Endothelial cell (in vitro differentiated cells): ENCODE results near the gene NUDT9. TPM values are rescaled to one million over a fixed set of nuclear protein-coding genes. Genes with fewer than 3 reads are reported as not detected.
"Not testable (repeated sequence)": the region's sequence is repeated elsewhere in the genome, so short reads cannot be mapped to it uniquely, and the experiment has no call there.

Experiments used
- DNase-seq: peaks from one replicate; pipeline ENCODE4 v3.0.0; 2021; ENCODE audit warnings: low spot score
- H3K27ac Mint-ChIP-seq: one replicate; pipeline ENCODE4 v1.8.0; 2021; ENCODE audit warnings: mixed read lengths, inconsistent platforms; ENCODE audit not compliant: unreplicated experiment
- H3K27me3 Mint-ChIP-seq: one replicate; pipeline ENCODE4 v1.8.0; 2021; ENCODE audit warnings: mild to moderate bottlenecking, moderate library complexity, mixed read lengths, inconsistent platforms; ENCODE audit not compliant: unreplicated experiment
- H3K36me3 Mint-ChIP-seq: one replicate; pipeline ENCODE4 v1.8.0; 2021; ENCODE audit warnings: mild to moderate bottlenecking, low read depth, mixed read lengths, inconsistent platforms; ENCODE audit not compliant: unreplicated experiment
- H3K4me1 Mint-ChIP-seq: one replicate; pipeline ENCODE4 v1.8.0; 2021; ENCODE audit warnings: mild to moderate bottlenecking, mixed read lengths, inconsistent platforms; ENCODE audit not compliant: unreplicated experiment
- H3K4me3 Mint-ChIP-seq: one replicate; pipeline ENCODE4 v1.8.0; 2021; ENCODE audit warnings: mild to moderate bottlenecking, mixed read lengths, inconsistent platforms; ENCODE audit not compliant: unreplicated experiment
- H3K9me3 Mint-ChIP-seq: one replicate; pipeline ENCODE4 v1.8.0; 2021; ENCODE audit warnings: mixed read lengths, inconsistent platforms; ENCODE audit not compliant: unreplicated experiment
- CTCF ChIP-seq: fragments of 200-600 bp; sonication (generic); IDR thresholded peaks from one replicate; pipeline ENCODE4 v1.5.0; 2021; ENCODE audit warnings: antibody characterized with exemption; ENCODE audit not compliant: unreplicated experiment
- total RNA-seq: library from RNA; stranded (reverse); fragmentation: NEBNext Ultra II Directional; extraction: Animal tissue kit (Norgen Biotek cat#: 25700); gene quantifications from one replicate; pipeline ENCODE4 v1.2.1, GENCODE V29; 2021; ENCODE audit not compliant: unreplicated experiment

NUDT9 gene
- total RNA-seq, 1 donor from 2014 or later = 16.6 TPM

GRCh38 chr4:87419578-87420249, 2.7 kb upstream of the NUDT9 start:
- Mint-ChIP-seq H3K4me3 (no peak overlapping the region), H3K27me3 (peaks cover 5% of the 10 kb centered on the region), H3K27ac (no peak overlapping the region), H3K4me1 (peaks cover 17% of the 10 kb centered on the region), H3K9me3 (peaks cover 9% of the 10 kb centered on the region), H3K36me3 (no peaks in the 10 kb centered on the region)
- no peak for TF ChIP-seq CTCF
- DNase-seq = no peak

GRCh38 chr4:87420276-87420830, 2.0 kb upstream of the NUDT9 start:
- peaks cover 9% of the 10 kb centered on the region for H3K9me3 Mint-ChIP-seq
- no peak overlapping the region for H3K27ac Mint-ChIP-seq
- H3K4me3 Mint-ChIP-seq = no peak overlapping the region
- peaks cover 17% of the 10 kb centered on the region for H3K4me1 Mint-ChIP-seq
- no peak for DNase-seq
- H3K36me3 Mint-ChIP-seq = no peaks in the 10 kb centered on the region
- no peak for TF ChIP-seq CTCF
- H3K27me3 Mint-ChIP-seq = peaks cover 5% of the 10 kb centered on the region

DNA sequence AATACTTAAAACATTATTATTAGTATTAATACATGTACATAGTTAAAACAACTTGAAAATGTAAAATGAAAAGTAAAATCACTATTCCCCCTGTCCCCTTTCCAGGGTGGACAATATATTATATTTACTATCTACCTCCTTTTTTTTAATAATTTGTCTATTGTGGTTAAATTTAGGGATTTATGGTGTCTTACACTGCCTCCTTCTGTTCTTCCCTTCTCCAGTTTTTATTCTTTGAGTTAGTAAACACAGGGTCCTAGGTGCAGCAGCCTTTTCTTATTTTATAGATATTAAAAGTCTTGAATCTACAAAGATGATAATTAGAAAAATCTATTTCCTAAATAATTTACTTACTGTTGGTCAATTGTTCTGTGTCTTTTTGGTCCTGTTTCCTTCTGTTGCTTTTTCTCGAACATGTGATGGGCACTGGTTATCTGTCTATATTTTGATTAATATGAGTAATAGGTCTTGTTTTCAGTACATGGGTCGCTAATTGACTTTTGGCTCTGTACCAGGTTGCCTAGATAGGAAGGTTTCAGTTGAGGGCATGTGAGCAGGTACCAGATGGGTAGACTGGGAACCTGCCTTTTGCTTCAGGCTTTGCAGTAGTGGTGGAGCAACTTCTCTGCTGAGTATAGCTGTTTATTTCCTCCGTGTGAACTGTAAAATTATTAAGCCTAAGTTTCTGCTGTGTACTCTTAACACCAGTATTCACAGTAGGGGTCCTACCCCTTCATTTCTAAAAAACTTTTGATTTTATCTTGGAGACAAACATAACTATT, 1.1 kb downstream of the NUDT9 start:
- no peak for DNase-seq
- H3K4me3 Mint-ChIP-seq = peak overlapping the region; percentile 99
- peaks cover 5% of the 10 kb centered on the region for H3K27me3 Mint-ChIP-seq
- H3K9me3 Mint-ChIP-seq = peaks cover 8% of the 10 kb centered on the region
- peaks cover 17% of the 10 kb centered on the region for H3K4me1 Mint-ChIP-seq
- H3K27ac Mint-ChIP-seq = peak overlapping the region; percentile 98
- no peak for TF ChIP-seq CTCF
- H3K36me3 Mint-ChIP-seq = no peaks in the 10 kb centered on the region

- not testable (repeated sequence) for H3K9me3 Mint-ChIP-seq, H3K36me3 Mint-ChIP-seq, DNase-seq, H3K27ac Mint-ChIP-seq, H3K27me3 Mint-ChIP-seq
- peak overlapping the region; percentile 99 for H3K4me3 Mint-ChIP-seq
- peaks cover 17% of the 10 kb centered on the region for H3K4me1 Mint-ChIP-seq
Measured at GRCh38 chr4:87424099-87424543, 1.7 kb downstream of the NUDT9 start.

- peaks cover 17% of the 10 kb centered on the region for H3K4me1 Mint-ChIP-seq
- no peak for DNase-seq
- H3K36me3 Mint-ChIP-seq = no peaks in the 10 kb centered on the region
- no peak overlapping the region for H3K4me3 Mint-ChIP-seq
- no peak overlapping the region for H3K27ac Mint-ChIP-seq
- no peaks in the 10 kb centered on the region for H3K9me3 Mint-ChIP-seq
- TF ChIP-seq CTCF = no peak
- peaks cover 5% of the 10 kb centered on the region for H3K27me3 Mint-ChIP-seq
Measured at GRCh38 chr4:87425711-87426110, 3.3 kb downstream of the NUDT9 start.
